ENCODE measurements around the gene SLIT3.

Gene SLIT3

GRCh38 chr5:168663276-168664004, 637.5 kb downstream of the SLIT3 start (continued):
- no peak for TF ChIP-seq ZNF292 (tag by site-specific recombination; IDR thresholded peaks at IDR 0.05; ENCODE audit: borderline replicate concordance, low read depth)
- TF ChIP-seq YY1 (tag by site-specific recombination; IDR thresholded peaks at IDR 0.05): no peak
- no peak for TF ChIP-seq ZNF670 (tag by site-specific recombination; IDR thresholded peaks at IDR 0.05; ENCODE audit: low read depth)
- TF ChIP-seq, protein P1, sequence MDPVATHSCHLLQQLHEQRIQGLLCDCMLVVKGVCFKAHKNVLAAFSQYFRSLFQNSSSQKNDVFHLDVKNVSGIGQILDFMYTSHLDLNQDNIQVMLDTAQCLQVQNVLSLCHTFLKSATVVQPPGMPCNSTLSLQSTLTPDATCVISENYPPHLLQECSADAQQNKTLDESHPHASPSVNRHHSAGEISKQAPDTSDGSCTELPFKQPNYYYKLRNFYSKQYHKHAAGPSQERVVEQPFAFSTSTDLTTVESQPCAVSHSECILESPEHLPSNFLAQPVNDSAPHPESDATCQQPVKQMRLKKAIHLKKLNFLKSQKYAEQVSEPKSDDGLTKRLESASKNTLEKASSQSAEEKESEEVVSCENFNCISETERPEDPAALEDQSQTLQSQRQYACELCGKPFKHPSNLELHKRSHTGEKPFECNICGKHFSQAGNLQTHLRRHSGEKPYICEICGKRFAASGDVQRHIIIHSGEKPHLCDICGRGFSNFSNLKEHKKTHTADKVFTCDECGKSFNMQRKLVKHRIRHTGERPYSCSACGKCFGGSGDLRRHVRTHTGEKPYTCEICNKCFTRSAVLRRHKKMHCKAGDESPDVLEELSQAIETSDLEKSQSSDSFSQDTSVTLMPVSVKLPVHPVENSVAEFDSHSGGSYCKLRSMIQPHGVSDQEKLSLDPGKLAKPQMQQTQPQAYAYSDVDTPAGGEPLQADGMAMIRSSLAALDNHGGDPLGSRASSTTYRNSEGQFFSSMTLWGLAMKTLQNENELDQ (tag by site-specific recombination; IDR thresholded peaks at IDR 0.05; ENCODE audit: low read depth): no peak
- TF ChIP-seq PRDM10 (tag by site-specific recombination; IDR thresholded peaks at IDR 0.05): no peak

- H3K4me1 ChIP-seq (ENCODE audit: control insufficient read depth, insufficient read depth, low read length): no peaks in the 10 kb centered on the region
- H3K4me3 ChIP-seq (ENCODE audit: low read depth, low read length): no peak overlapping the region
- ChIA-PET POLR2A (no interaction called here), CTCF (interaction anchor here (1.1 kb wide), 1 partner anchor 18 kb away, joined by 3 read pairs; no protein-coding TSS in a partner anchor)
- H3K36me3 ChIP-seq (ENCODE audit: control insufficient read depth in 2 of 2, insufficient read depth in 1 of 2, low read length in 2 of 2): no peaks in the 10 kb centered on the region
- H3K27ac ChIP-seq (ENCODE audit: extremely low read depth, low read depth, low read length): no peak overlapping the region
- TF ChIP-seq SCRT2 (tag by site-specific recombination; IDR thresholded peaks at IDR 0.05) (peak; percentile 63; the same call in 1 of the 2 replicates), ZNF549 (tag by site-specific recombination; IDR thresholded peaks at IDR 0.05) (no peak)
- no peaks in the 10 kb centered on the region for H3K9me3 ChIP-seq (ENCODE audit: control insufficient read depth, insufficient read depth, low read depth, low read length)
Measured at GRCh38 chr5:168661593-168662485, 639.1 kb downstream of the SLIT3 start.

- Histone ChIP-seq H3K4me1 (ENCODE audit: control insufficient read depth, insufficient read depth, low read length) (no peaks in the 10 kb centered on the region), H3K36me3 (ENCODE audit: control insufficient read depth in 2 of 2, insufficient read depth in 1 of 2, low read length in 2 of 2) (no peaks in the 10 kb centered on the region), H3K27ac (ENCODE audit: extremely low read depth, low read depth, low read length) (no peak overlapping the region), H3K9me3 (ENCODE audit: control insufficient read depth, insufficient read depth, low read depth, low read length) (no peaks in the 10 kb centered on the region), H3K4me3 (ENCODE audit: low read depth, low read length) (no peak overlapping the region)
- TF ChIP-seq, protein P2, sequence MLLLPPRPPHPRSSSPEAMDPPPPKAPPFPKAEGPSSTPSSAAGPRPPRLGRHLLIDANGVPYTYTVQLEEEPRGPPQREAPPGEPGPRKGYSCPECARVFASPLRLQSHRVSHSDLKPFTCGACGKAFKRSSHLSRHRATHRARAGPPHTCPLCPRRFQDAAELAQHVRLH (tag by site-specific recombination; IDR thresholded peaks at IDR 0.05): no peak
- TF ChIP-seq ZFHX2 (tag by site-specific recombination; conservative IDR thresholded peaks at IDR 0.05) (peak; percentile 34; the same call in 1 of the 2 replicates), GLI4 (tag by site-specific recombination; IDR thresholded peaks at IDR 0.05) (no peak), EGR2 (tag by site-specific recombination; IDR thresholded peaks at IDR 0.05; ENCODE audit: low read depth) (peak; percentile 55)
- TF ChIP-seq, protein P3, sequence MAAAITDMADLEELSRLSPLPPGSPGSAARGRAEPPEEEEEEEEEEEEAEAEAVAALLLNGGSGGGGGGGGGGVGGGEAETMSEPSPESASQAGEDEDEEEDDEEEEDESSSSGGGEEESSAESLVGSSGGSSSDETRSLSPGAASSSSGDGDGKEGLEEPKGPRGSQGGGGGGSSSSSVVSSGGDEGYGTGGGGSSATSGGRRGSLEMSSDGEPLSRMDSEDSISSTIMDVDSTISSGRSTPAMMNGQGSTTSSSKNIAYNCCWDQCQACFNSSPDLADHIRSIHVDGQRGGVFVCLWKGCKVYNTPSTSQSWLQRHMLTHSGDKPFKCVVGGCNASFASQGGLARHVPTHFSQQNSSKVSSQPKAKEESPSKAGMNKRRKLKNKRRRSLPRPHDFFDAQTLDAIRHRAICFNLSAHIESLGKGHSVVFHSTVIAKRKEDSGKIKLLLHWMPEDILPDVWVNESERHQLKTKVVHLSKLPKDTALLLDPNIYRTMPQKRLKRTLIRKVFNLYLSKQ (tag by site-specific recombination; IDR thresholded peaks at IDR 0.05; ENCODE audit: borderline replicate concordance): no peak
- ChIA-PET POLR2A (no interaction called here), CTCF (no interaction called here)
Measured at GRCh38 chr5:168660691-168661090, 640.2 kb downstream of the SLIT3 start.
